NT2/D1 (cell line): ENCODE measurements around the gene FAM89B.
"Not testable (repeated sequence)": the region's sequence is repeated elsewhere in the genome, so short reads cannot be mapped to it uniquely, and the experiment has no call there.

Source experiments
- DNase-seq: peaks from one replicate; pipeline ENCODE4 v3.0.0-alpha.2; 2011; ENCODE audit warnings: low read depth, low spot score
- H3K27me3 ChIP-seq: 2 replicates; pipeline ENCODE4 v1.6.0; 2011; ENCODE audit warnings: mild to moderate bottlenecking; ENCODE audit not compliant: insufficient read length, insufficient read depth
- H3K36me3 ChIP-seq: 2 replicates; pipeline ENCODE4 v1.6.1; 2011; ENCODE audit warnings: mild to moderate bottlenecking, low read length, mixed read lengths; ENCODE audit not compliant: insufficient read depth, insufficient read length
- H3K4me1 ChIP-seq: 2 replicates; pipeline ENCODE4 v1.5.1; 2011; ENCODE audit not compliant: insufficient read depth, insufficient read length
- H3K4me3 ChIP-seq: 2 replicates; pipeline ENCODE4 v1.5.1; 2011; ENCODE audit warnings: low read depth; ENCODE audit not compliant: insufficient read length
- H3K9ac ChIP-seq: 2 replicates; pipeline ENCODE4 v1.6.0; 2011; ENCODE audit warnings: low read depth; ENCODE audit not compliant: insufficient read length
- H3K9me3 ChIP-seq: 2 replicates; pipeline ENCODE4 v1.5.1; 2011; ENCODE audit warnings: mild to moderate bottlenecking, low read length; ENCODE audit not compliant: insufficient read depth
- SUZ12 ChIP-seq: IDR thresholded peaks from 2 replicates; pipeline ENCODE4 v1.6.1; 2011; ENCODE audit not compliant: insufficient read length, insufficient read depth; ENCODE audit errors: extremely low read depth
- YY1 ChIP-seq: IDR thresholded peaks from 2 replicates; pipeline ENCODE4 v1.6.1; 2011; ENCODE audit not compliant: insufficient read length, insufficient read depth
- ZNF274 ChIP-seq: IDR thresholded peaks from 2 replicates; pipeline ENCODE4 v1.6.1; 2011; ENCODE audit warnings: mild to moderate bottlenecking, low read depth, low read length

Gene FAM89B

GRCh38 chr11:65572356-65573051 lies at the start of gene FAM89B:
Gene FAM89B (plus strand): TSS chr11:65572538. CDS start chr11:65572670, 132 bp downstream.
- Histone ChIP-seq H3K4me1 (peaks cover 31% of the 10 kb centered on the region), H3K9ac (peak within 1 kb of the TSS; percentile 99), H3K36me3 (peaks cover 19% of the 10 kb centered on the region), H3K4me3 (peak within 1 kb of the TSS; percentile 99), H3K27me3 (peaks cover 20% of the 10 kb centered on the region), H3K9me3 (no peaks in the 10 kb centered on the region)
- no peak for DNase-seq
- no peak for TF ChIP-seq ZNF274
- TF ChIP-seq YY1 = no peak
- TF ChIP-seq SUZ12 = no peak

- H3K27me3 ChIP-seq, DNase-seq, H3K9ac ChIP-seq, H3K4me3 ChIP-seq, H3K9me3 ChIP-seq: not testable (repeated sequence)
- Histone ChIP-seq H3K36me3 (peaks cover 24% of the 10 kb centered on the region), H3K4me1 (peaks cover 20% of the 10 kb centered on the region)
Measured at GRCh38 chr11:65522718-65523630, 49.4 kb upstream of the FAM89B start.

GRCh38 chr11:65523631-65523968 lies 48.7 kb upstream of the FAM89B start:
- not testable (repeated sequence) for H3K4me3 ChIP-seq, H3K27me3 ChIP-seq, H3K9ac ChIP-seq, H3K9me3 ChIP-seq, DNase-seq
- H3K36me3 ChIP-seq = peaks cover 24% of the 10 kb centered on the region
- peaks cover 20% of the 10 kb centered on the region for H3K4me1 ChIP-seq
- peak; percentile 40 for TF ChIP-seq ZNF274

- peak overlapping the region; percentile 37 for H3K9ac ChIP-seq
- no peak for TF ChIP-seq ZNF274
- TF ChIP-seq SUZ12 = no peak
- no peak for TF ChIP-seq YY1
- no peaks in the 10 kb centered on the region for H3K9me3 ChIP-seq
- DNase-seq = no peak
- peak overlapping the region; percentile 10 for H3K4me3 ChIP-seq
- peaks cover 30% of the 10 kb centered on the region for H3K36me3 ChIP-seq
- H3K4me1 ChIP-seq = peaks cover 20% of the 10 kb centered on the region
- peaks cover 4% of the 10 kb centered on the region for H3K27me3 ChIP-seq
Measured at GRCh38 chr11:65524014-65524740, 48.2 kb upstream of the FAM89B start.

GRCh38 chr11:65524741-65525545 lies 47.4 kb upstream of the FAM89B start, which contains the start of gene SCYL1:
Gene SCYL1 (plus strand): TSS chr11:65525083. CDS start chr11:65525154, 71 bp downstream.
- TF ChIP-seq YY1 = no peak
- TF ChIP-seq SUZ12 = no peak
- no peak for TF ChIP-seq ZNF274
- peaks cover 20% of the 10 kb centered on the region for H3K4me1 ChIP-seq
- H3K36me3 ChIP-seq = peaks cover 38% of the 10 kb centered on the region
- H3K4me3 ChIP-seq = peak within 1 kb of the TSS; percentile 89
- no peaks in the 10 kb centered on the region for H3K9me3 ChIP-seq
- peak within 1 kb of the TSS; percentile 96 for H3K9ac ChIP-seq
- DNase-seq = no peak
- H3K27me3 ChIP-seq = peaks cover 4% of the 10 kb centered on the region

- Histone ChIP-seq H3K4me3 (peak overlapping the region; percentile 89), H3K9ac (peak overlapping the region; percentile 96), H3K27me3 (peaks cover 4% of the 10 kb centered on the region), H3K9me3 (no peaks in the 10 kb centered on the region), H3K36me3 (peaks cover 46% of the 10 kb centered on the region), H3K4me1 (peaks cover 20% of the 10 kb centered on the region)
- TF ChIP-seq SUZ12 = no peak
- no peak for TF ChIP-seq YY1
- TF ChIP-seq ZNF274 = no peak
- DNase-seq = no peak
Measured at GRCh38 chr11:65525546-65526480, 46.5 kb upstream of the FAM89B start.
